Trophoblast cell (in vitro differentiated cells and primary cell): Measurements from ENCODE around the gene PPP1R1B.

ENCODE experiments used
- DNase-seq, 2 donors: peaks; one replicate each; pipeline ENCODE4 v3.0.0-alpha.2; 2016
- H2AFZ ChIP-seq: 2 replicates; pipeline ENCODE4 v1.6.1; 2013; ENCODE audit warnings: low read length, moderate library complexity, mild to moderate bottlenecking; ENCODE audit not compliant: insufficient read depth, poor library complexity
- H2AK5ac ChIP-seq: 2 replicates; pipeline ENCODE4 v1.6.1; 2013; ENCODE audit warnings: mild to moderate bottlenecking, low read length
- H2BK120ac ChIP-seq: 2 replicates; pipeline ENCODE4 v1.6.1; 2013; ENCODE audit warnings: low read length, mild to moderate bottlenecking, moderate library complexity; ENCODE audit not compliant: insufficient read depth, poor library complexity
- H2BK12ac ChIP-seq: 2 replicates; pipeline ENCODE4 v1.6.1; 2013; ENCODE audit warnings: mild to moderate bottlenecking, low read length, moderate library complexity
- H2BK5ac ChIP-seq: 2 replicates; pipeline ENCODE4 v1.6.1; 2013; ENCODE audit warnings: low read length, low read depth, moderate library complexity, mild to moderate bottlenecking; ENCODE audit not compliant: poor library complexity
- H3K14ac ChIP-seq: 2 replicates; pipeline ENCODE4 v1.6.1; 2013; ENCODE audit warnings: mild to moderate bottlenecking, low read length
- H3K18ac ChIP-seq: 2 replicates; pipeline ENCODE4 v1.6.1; 2013; ENCODE audit warnings: mild to moderate bottlenecking, low read length
- H3K23ac ChIP-seq: 2 replicates; pipeline ENCODE4 v1.6.1; 2013; ENCODE audit warnings: low read length
- H3K27ac ChIP-seq: 2 replicates; pipeline ENCODE4 v1.5.1; 2013; ENCODE audit warnings: low read depth, mild to moderate bottlenecking, inconsistent platforms, low read length, moderate library complexity
- H3K27me3 ChIP-seq: 2 replicates; pipeline ENCODE4 v1.6.1; 2013; ENCODE audit warnings: inconsistent platforms, mild to moderate bottlenecking, low read length, moderate library complexity; ENCODE audit not compliant: insufficient read depth
- H3K36me3 ChIP-seq, 2 experiments: 1 replicate in 1 of 2; 2 replicates in 1 of 2; pipeline ENCODE4 v1.6.1; 2013; ENCODE audit warnings: low read length in 2 of 2, mild to moderate bottlenecking in 2 of 2, moderate library complexity in 1 of 2; ENCODE audit not compliant: insufficient read depth in 2 of 2, control insufficient read depth in 1 of 2
- H3K4ac ChIP-seq: 2 replicates; pipeline ENCODE4 v1.6.1; 2013; ENCODE audit warnings: low read depth, mild to moderate bottlenecking, low read length, moderate library complexity
- H3K4me1 ChIP-seq, 2 experiments: 1 replicate in 1 of 2; 2 replicates in 1 of 2; pipeline ENCODE4 v1.6.1; 2013; ENCODE audit warnings: low read length in 2 of 2, mild to moderate bottlenecking in 2 of 2, moderate library complexity in 1 of 2; ENCODE audit not compliant: insufficient read depth in 2 of 2, control insufficient read depth in 1 of 2
- H3K4me2 ChIP-seq: 2 replicates; pipeline ENCODE4 v1.6.1; 2013; ENCODE audit warnings: inconsistent platforms, mild to moderate bottlenecking, low read length, moderate library complexity
- H3K4me3 ChIP-seq: 2 replicates; pipeline ENCODE4 v1.5.1; 2013; ENCODE audit warnings: mild to moderate bottlenecking, low read depth, low read length, inconsistent platforms
- H3K79me1 ChIP-seq: one replicate; pipeline ENCODE4 v1.6.1; 2013; ENCODE audit warnings: low read length
- H3K79me2 ChIP-seq: 2 replicates; pipeline ENCODE4 v1.6.1; 2013; ENCODE audit warnings: low read length, mild to moderate bottlenecking; ENCODE audit not compliant: control insufficient read depth, insufficient read depth, poor library complexity
- H3K9ac ChIP-seq: 2 replicates; pipeline ENCODE4 v1.6.1; 2013; ENCODE audit warnings: mild to moderate bottlenecking, low read length
- H3K9me3 ChIP-seq: 2 replicates; pipeline ENCODE4 v1.6.1; 2013; ENCODE audit warnings: low read depth, mild to moderate bottlenecking, control low read depth, inconsistent platforms, low read length; ENCODE audit not compliant: insufficient read depth
- H4K12ac ChIP-seq: 2 replicates; pipeline ENCODE4 v1.6.1; 2013; ENCODE audit warnings: low read depth, mild to moderate bottlenecking, low read length, moderate library complexity
- H4K8ac ChIP-seq: 2 replicates; pipeline ENCODE4 v1.6.1; 2013; ENCODE audit warnings: low read depth, mild to moderate bottlenecking, low read length, moderate library complexity
- H4K91ac ChIP-seq: one replicate; pipeline ENCODE4 v1.6.1; 2013; ENCODE audit warnings: low read depth, mild to moderate bottlenecking, low read length, moderate library complexity
- WGBS: extraction: QIAGEN DNeasy Blood & Tissue Kit; methylation state at CpG from one replicate; pipeline ENCODE4 v1.1.7; 2013; ENCODE audit warnings: missing lambda C conversion rate; ENCODE audit not compliant: insufficient read length, insufficient coverage; ENCODE audit errors: extremely low coverage; 5-methylcytosine and 5-hydroxymethylcytosine counted together

Gene PPP1R1B

DNA sequence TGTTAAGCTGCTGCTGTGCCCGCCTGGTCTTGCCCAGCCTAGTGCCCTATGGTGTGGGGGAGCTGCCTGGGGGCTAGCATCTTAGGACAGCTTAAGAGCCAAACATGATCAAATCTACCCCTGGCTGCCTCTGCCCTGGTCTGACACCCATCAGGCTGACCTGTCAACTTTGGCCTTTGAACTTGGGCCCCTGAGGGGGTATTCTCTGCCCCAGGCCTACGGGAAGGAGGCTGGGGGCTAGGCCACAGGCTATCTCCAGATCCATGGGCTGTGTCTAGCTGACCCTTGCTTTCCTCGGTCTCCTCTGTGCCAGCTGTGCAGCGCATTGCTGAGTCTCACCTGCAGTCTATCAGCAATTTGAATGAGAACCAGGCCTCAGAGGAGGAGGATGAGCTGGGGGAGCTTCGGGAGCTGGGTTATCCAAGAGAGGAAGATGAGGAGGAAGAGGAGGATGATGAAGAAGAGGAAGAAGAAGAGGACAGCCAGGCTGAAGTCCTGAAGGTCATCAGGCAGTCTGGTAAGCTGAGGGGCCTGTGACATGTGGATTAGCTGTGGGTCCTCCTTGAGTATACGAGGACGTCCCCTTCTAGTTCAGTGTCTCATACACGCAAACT, 6.9 kb downstream of the PPP1R1B start:
- Histone ChIP-seq H2AFZ (no peak overlapping the region), H3K27ac (no peak overlapping the region), H4K12ac (no peak overlapping the region), H3K4me3 (no peak overlapping the region), H3K14ac (no peak overlapping the region), H3K9me3 (no peaks in the 10 kb centered on the region), H3K4me2 (no peak overlapping the region), H3K4me1 (peaks cover 16% of the 10 kb centered on the region in 2 experiments), H3K23ac (no peak overlapping the region), H2BK120ac (no peak overlapping the region), H3K9ac (no peak overlapping the region), H3K79me1 (peaks cover 10% of the 10 kb centered on the region), H3K27me3 (peaks cover under 1% of the 10 kb centered on the region), H3K18ac (no peak overlapping the region), H2BK5ac (no peak overlapping the region), H3K4ac (no peak overlapping the region), H2AK5ac (no peak overlapping the region), H3K79me2 (peaks cover 4% of the 10 kb centered on the region), H2BK12ac (no peak overlapping the region), H3K36me3 (no peaks in the 10 kb centered on the region), H4K8ac (no peak overlapping the region), H4K91ac (no peak overlapping the region)
- no peak for DNase-seq
- no CpG with 5 or more reads among the region's 8 CpGs for WGBS

DNA sequence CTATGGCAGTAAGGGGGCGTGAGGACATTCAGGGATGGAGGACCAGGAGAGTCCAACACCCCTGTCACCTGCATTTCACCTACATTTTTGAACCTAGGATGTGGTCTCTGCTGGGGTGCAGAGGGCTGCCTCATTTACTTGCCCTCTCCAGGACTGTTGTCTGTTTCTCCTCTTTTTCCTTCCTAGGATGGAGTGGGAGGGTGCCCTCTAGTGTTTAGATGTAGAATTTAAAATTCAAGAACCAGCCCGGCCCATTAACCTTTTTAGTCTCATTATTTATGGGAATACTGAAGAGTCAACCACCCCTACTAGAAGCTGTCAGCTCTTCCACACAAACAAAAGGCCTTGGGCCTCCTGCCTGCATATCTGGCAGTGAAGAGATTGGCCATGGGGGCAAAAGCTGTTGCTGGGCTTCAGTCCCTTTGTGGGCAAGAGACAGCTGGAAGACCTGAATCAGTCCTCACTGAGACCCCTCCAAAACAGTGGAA, 7.7 kb downstream of the PPP1R1B start:
- H3K9me3 ChIP-seq, result no peaks in the 10 kb centered on the region
- H3K79me2 ChIP-seq, result peaks cover 4% of the 10 kb centered on the region
- no peak overlapping the region for H3K27ac ChIP-seq
- peaks cover 10% of the 10 kb centered on the region for H3K79me1 ChIP-seq
- no peak overlapping the region for H2BK5ac ChIP-seq
- no peak overlapping the region for H3K4me2 ChIP-seq
- no peaks in the 10 kb centered on the region for H3K27me3 ChIP-seq
- no peak overlapping the region for H3K9ac ChIP-seq
- H3K4me1 ChIP-seq, result peaks cover 16 to 17% of the 10 kb centered on the region in 2 experiments
- no peak overlapping the region for H2BK12ac ChIP-seq
- H4K12ac ChIP-seq, result no peak overlapping the region
- H3K23ac ChIP-seq, result no peak overlapping the region
- H3K4ac ChIP-seq, result no peak overlapping the region
- H3K4me3 ChIP-seq, result no peak overlapping the region
- H3K14ac ChIP-seq, result no peak overlapping the region
- no peak overlapping the region for H4K91ac ChIP-seq
- peak; percentile 30 to 74 for DNase-seq
- no peak overlapping the region for H3K18ac ChIP-seq
- H2BK120ac ChIP-seq, result no peak overlapping the region
- WGBS, result no CpG with 5 or more reads among the region's 2 CpGs
- H3K36me3 ChIP-seq, result no peaks in the 10 kb centered on the region
- no peak overlapping the region for H4K8ac ChIP-seq
- no peak overlapping the region for H2AK5ac ChIP-seq
- no peak overlapping the region for H2AFZ ChIP-seq

DNA sequence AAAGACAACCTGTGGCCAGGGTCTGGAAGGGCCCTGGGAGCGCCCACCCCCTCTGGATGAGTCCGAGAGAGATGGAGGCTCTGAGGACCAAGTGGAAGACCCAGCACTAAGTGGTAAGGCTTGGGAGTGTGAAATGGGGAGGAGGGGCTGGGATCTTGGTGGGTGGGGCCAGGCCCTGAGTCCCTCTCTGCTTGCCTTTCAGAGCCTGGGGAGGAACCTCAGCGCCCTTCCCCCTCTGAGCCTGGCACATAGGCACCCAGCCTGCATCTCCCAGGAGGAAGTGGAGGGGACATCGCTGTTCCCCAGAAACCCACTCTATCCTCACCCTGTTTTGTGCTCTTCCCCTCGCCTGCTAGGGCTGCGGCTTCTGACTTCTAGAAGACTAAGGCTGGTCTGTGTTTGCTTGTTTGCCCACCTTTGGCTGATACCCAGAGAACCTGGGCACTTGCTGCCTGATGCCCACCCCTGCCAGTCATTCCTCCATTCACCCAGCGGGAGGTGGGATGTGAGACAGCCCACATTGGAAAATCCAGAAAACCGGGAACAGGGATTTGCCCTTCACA, 8.9 kb downstream of the PPP1R1B start:
- Histone ChIP-seq H2BK120ac (no peak overlapping the region), H4K12ac (no peak overlapping the region), H3K36me3 (no peaks in the 10 kb centered on the region), H2AFZ (no peak overlapping the region), H2AK5ac (no peak overlapping the region), H3K4me1 (peaks cover 18 to 20% of the 10 kb centered on the region in 2 experiments), H3K14ac (no peak overlapping the region), H3K27ac (no peak overlapping the region), H3K18ac (no peak overlapping the region), H3K4me3 (no peak overlapping the region), H3K4ac (no peak overlapping the region), H3K79me2 (peaks cover 4% of the 10 kb centered on the region), H4K8ac (no peak overlapping the region), H3K79me1 (peaks cover 10% of the 10 kb centered on the region), H4K91ac (no peak overlapping the region), H3K9ac (no peak overlapping the region), H2BK12ac (no peak overlapping the region), H3K9me3 (no peaks in the 10 kb centered on the region), H3K23ac (no peak overlapping the region), H2BK5ac (no peak overlapping the region), H3K27me3 (no peaks in the 10 kb centered on the region), H3K4me2 (no peak overlapping the region)
- no CpG with 5 or more reads among the region's 8 CpGs for WGBS
- no peak for DNase-seq

DNA sequence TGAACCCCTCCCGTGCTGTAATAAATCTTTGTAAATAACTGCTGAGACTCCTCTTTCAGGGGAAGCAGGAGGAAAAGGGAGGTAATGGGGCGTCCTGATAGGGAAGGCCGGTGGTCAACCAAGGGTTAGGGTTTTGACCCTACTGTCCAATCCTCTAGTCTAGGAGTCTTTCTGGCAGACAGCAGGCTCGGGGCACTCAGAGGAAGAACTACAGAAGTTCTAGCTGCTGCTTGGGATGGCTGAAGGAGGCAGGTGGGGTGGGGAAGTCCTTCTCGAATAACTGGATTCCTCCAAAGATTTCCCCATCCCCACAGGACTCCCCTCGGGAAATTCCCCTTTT, 9.8 kb downstream of the PPP1R1B start:
- Histone ChIP-seq H4K91ac (peak overlapping the region; percentile 22), H4K12ac (peak overlapping the region; percentile 84), H3K4me2 (peak overlapping the region; percentile 73), H3K23ac (no peak overlapping the region), H3K18ac (no peak overlapping the region), H2AK5ac (peak overlapping the region; percentile 24), H3K4me1 (peaks cover 13 to 18% of the 10 kb centered on the region in 2 experiments), H3K36me3 (no peaks in the 10 kb centered on the region), H2BK12ac (no peak overlapping the region), H3K27ac (no peak overlapping the region), H3K27me3 (no peaks in the 10 kb centered on the region), H3K79me2 (peaks cover 4% of the 10 kb centered on the region), H3K4me3 (no peak overlapping the region), H3K14ac (peak overlapping the region; percentile 56), H3K9ac (peak overlapping the region; percentile 3), H4K8ac (peak overlapping the region; percentile 64), H3K4ac (no peak overlapping the region), H3K9me3 (no peaks in the 10 kb centered on the region), H2BK120ac (no peak overlapping the region), H3K79me1 (peaks cover 9% of the 10 kb centered on the region), H2BK5ac (no peak overlapping the region), H2AFZ (peak overlapping the region; percentile 61)
- DNase-seq, result no peak
- no CpG with 5 or more reads among the region's 6 CpGs for WGBS
